Choroid plexus epithelial cell (primary cell): ENCODE measurements around the gene RNF41.
A peak's percentile ranks its signal among the peaks of the same experiment; 100 is the strongest.

ENCODE experiments used
- DNase-seq: peaks from one replicate; pipeline ENCODE4 v3.0.0-alpha.2; 2010; ENCODE audit warnings: low read depth
- H3K4me3 ChIP-seq: 2 replicates; pipeline ENCODE4 v1.5.1; 2011; ENCODE audit warnings: low read depth, mild to moderate bottlenecking, control low read depth, low read length, moderate library complexity
- TF ChIP-seq, protein P1 (sequence below): conservative IDR thresholded peaks from 2 replicates; pipeline ENCODE4 v1.5.1; 2011; ENCODE audit warnings: low read depth, mild to moderate bottlenecking, control low read depth, inconsistent platforms, low read length, moderate library complexity

The RNF41 gene

DNA sequence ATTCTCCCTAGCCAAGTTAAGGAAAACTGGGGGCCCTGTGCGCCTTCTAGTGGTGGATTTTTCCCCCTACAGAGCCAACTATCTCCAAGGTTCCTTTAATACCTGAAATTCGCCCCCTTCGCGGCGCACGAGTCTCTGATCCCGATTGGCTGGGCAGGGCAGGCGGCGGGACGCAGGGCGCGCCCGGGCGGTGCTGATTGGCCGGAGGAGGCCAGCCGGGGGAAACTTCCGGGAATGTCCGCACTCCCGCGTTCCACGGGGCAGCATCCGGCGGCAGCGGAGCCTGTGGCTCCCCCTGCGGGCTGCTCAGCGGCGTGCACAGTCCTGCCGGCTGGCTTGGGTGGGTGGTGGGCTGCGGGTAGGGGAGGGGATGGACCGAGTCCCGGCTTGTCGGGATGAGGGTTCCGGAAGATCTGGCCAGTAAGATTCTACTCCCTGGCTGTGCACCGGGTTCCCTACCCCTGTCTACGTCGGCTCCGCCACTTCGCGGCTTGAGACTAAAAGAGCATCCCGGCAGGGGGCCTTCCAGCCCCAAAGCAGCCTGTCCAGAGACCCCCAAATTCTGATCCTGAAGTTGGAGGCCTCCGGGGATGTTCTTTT, 2.5 kb upstream of the RNF41 start, which contains the start of gene NABP2:
Gene NABP2 (plus strand): TSS at position 241 of the 600 bp plus-strand sequence. CDS start 515 bp downstream, outside the sequence.
- TF ChIP-seq, protein P1, sequence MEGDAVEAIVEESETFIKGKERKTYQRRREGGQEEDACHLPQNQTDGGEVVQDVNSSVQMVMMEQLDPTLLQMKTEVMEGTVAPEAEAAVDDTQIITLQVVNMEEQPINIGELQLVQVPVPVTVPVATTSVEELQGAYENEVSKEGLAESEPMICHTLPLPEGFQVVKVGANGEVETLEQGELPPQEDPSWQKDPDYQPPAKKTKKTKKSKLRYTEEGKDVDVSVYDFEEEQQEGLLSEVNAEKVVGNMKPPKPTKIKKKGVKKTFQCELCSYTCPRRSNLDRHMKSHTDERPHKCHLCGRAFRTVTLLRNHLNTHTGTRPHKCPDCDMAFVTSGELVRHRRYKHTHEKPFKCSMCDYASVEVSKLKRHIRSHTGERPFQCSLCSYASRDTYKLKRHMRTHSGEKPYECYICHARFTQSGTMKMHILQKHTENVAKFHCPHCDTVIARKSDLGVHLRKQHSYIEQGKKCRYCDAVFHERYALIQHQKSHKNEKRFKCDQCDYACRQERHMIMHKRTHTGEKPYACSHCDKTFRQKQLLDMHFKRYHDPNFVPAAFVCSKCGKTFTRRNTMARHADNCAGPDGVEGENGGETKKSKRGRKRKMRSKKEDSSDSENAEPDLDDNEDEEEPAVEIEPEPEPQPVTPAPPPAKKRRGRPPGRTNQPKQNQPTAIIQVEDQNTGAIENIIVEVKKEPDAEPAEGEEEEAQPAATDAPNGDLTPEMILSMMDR = peak; percentile 70
- peak; percentile 98 for DNase-seq
- peak within 1 kb of the TSS; percentile 80 for H3K4me3 ChIP-seq

DNA sequence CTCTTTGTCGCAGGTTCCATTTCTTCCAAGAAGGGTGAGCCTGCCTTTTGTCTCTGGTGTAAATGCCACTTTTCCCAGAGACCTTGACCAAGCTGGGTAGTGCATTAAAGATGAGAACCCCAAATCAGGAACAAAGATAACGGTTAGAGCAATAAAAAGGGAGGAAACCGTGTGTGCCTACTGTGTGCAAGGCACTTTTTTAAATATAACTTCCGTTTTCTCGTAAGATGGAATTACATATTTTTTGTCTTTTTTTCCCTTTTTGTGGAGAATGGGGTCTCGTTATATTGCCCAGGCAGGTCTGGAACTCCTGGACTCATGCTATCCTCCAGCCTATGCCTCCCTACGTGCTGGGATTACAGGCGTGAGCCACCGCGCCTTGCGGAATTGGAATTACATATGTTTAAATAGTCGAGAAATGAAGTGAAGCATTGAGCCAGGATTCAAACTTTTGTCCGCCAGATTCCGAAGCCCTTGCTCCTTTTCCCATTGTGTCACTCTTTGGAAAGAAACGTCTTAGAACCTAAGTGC, 1.9 kb upstream of the RNF41 start:
- no peak for DNase-seq
- TF ChIP-seq, protein P1 = no peak
- peak overlapping the region; percentile 34 for H3K4me3 ChIP-seq

DNA sequence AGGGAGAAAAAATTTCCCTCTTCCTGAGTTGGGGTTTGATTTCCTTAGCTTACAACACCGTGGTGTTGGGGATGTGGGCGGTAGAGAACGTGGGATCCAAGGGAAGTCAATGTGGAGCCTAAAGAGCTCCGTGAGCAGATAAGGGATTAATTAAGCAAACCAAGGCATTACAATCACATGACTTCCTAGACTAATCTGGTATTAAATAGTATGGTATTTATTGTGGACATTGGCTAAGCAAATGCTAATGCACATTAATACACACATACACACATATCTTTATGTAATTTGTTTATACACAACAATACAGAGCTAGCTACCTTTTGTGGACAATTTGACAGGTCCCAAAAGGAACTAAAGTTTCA, 791 bp upstream of the RNF41 start:
- H3K4me3 ChIP-seq = peak overlapping the region; percentile 93
- TF ChIP-seq, protein P1 = no peak
- DNase-seq = no peak

DNA sequence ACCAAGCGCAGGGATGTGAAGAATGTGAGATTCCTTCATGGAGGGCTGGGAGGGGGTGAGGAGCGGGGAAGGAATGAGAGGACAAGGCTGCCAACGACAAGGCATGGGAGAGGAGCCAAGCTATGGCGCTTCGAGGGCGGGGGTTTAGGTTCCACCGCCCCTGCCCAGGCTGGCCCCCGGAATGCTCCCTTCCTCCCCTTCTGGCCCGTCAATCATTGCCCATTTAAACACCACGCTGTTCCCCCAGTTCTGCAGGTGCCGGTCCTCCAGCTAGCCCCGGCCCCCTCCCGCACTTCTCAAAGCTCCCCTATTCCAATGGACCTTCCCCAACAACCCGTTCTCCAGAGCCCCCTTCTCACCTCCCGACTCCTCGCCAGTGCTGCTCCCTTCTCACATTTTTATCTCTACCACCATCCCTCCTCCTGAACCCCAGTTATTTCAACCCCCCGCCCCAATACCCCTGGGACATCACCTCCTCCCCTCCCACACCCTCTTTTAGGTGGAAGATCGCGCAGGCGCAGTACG, 428 bp downstream of the RNF41 start:
- DNase-seq = peak; percentile 68
- peak overlapping the region; percentile 93 for H3K4me3 ChIP-seq
- TF ChIP-seq, protein P1 = no peak

DNA sequence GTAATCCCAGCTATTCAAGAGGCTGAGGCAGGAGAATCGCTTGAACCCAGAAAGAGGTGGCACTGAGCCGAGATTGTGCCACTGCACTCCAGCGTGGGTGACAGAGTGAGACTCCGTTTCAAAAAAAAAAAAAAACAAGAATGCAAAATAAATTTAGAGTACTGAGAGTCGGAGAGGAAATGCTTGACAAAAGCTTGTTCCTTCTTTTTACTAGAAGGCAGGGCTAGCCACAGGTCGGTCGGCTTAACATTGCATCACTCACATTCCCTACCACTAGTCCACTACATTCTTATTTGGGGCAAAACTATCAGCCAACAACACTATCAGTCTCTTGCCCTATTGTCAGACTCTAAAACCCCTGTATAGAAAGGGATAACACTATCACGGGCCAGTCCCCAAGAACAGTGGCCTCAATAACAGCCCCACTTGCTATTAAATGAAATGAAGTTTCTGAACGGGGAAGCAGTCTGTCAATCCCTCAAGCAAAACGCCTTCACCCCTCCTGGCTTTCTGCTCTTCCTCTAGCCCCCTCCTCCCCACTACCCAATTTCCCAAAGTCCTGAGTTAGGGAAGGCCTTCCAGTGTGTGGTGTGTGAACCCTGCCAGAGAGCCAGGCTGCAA, 1.0 kb downstream of the RNF41 start:
- peak; percentile 69 for DNase-seq
- peak overlapping the region; percentile 93 for H3K4me3 ChIP-seq
- TF ChIP-seq, protein P1 = no peak

DNA sequence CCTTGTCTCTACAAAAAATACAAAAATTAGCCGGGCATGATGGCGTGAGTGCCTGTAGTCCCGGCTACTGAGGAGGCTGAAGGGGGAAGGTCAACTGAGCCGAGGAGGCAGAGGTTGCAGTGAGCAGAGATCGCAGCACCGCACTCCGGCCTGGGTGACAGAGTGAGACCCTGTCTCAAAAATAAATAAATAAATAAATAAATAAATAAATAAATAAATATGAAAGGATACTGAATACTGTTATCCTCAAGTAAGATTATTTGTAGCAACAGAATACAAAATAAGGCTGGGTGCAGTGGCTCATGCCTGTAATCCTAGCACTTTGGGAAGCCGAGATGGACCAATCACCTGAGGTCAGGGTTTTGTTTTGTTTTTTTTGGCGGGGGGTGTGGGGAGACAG, 1.9 kb downstream of the RNF41 start:
- no peak for DNase-seq
- H3K4me3 ChIP-seq = no peak overlapping the region
- TF ChIP-seq, protein P1 = no peak
